Ovary (tissue), 9 donors: ENCODE data around the gene DMAC2L. TPM values are rescaled to one million over a fixed set of nuclear protein-coding genes. Genes with fewer than 3 reads are reported as not detected.

Source experiments
- DNase-seq, 5 donors: peaks; one replicate each; pipeline ENCODE4 v3.0.0-alpha.2; 2019 to 2020
- H3K27ac ChIP-seq, 2 donors: fragments of 200-600 bp; one replicate each; pipeline versions ENCODE4 v1.5.1 to v1.8.0; 2019 to 2022
- H3K27me3 ChIP-seq: fragments of 200-600 bp; one replicate; pipeline ENCODE4 v1.8.0; 2022
- H3K36me3 ChIP-seq: fragments of 200-600 bp; sonication (generic); one replicate; pipeline ENCODE4 v1.5.1; 2019
- H3K4me1 ChIP-seq: one replicate; pipeline ENCODE4 v1.8.1; 2013; ENCODE audit warnings: mild to moderate bottlenecking, moderate library complexity; ENCODE audit not compliant: insufficient read depth
- H3K4me3 ChIP-seq: fragments of 200-600 bp; sonication (generic); one replicate; pipeline ENCODE4 v1.5.1; 2017
- H3K9me3 ChIP-seq, 2 donors: fragments of 200-600 bp in 1 of 2; sonication (generic) in 1 of 2; one replicate each; pipeline versions ENCODE4 v1.5.1 to v1.8.1; 2013 to 2019; ENCODE audit warnings: mild to moderate bottlenecking in 1 of 2, moderate library complexity in 1 of 2
- CTCF ChIP-seq, 3 donors: fragments of 450-650 bp in 2 of 3; fragments of 200-600 bp in 1 of 3; IDR thresholded peaks; one replicate each; pipeline versions ENCODE4 v1.5.1 to v1.8.0; 2016 to 2022; ENCODE audit warnings: antibody characterized with exemption in 3 of 3, mild to moderate bottlenecking in 1 of 3
- EP300 ChIP-seq: sonication (generic); formaldehyde crosslinking; IDR thresholded peaks from one replicate; pipeline ENCODE4 v1.6.1; 2017; ENCODE audit warnings: antibody characterized with exemption
- POLR2A ChIP-seq: fragments of 450-650 bp; IDR thresholded peaks from one replicate; pipeline ENCODE4 v1.6.1; 2017; ENCODE audit warnings: antibody characterized with exemption, mild to moderate bottlenecking, moderate library complexity
- WGBS, 3 donors: extraction: QIAGEN DNeasy Blood & Tissue Kit in 1 of 3; methylation state at CpG; one replicate each; pipeline versions ENCODE4 v1.1.5 to v1.1.7; 2013 to 2017; 5-methylcytosine and 5-hydroxymethylcytosine counted together
- intact Hi-C, 4 donors: fragments of 100-400 bp; cut with DNase I; formaldehyde crosslinking; loops; one replicate each; pipeline versions ENCODE4 v1.11.0 to v1.15.1; 2022 to 2023
- polyA plus RNA-seq, 2 donors: library from polyadenylated mRNA; stranded (reverse); fragments of 200-250 nt in 1 of 2; fragments of 350-450 nt in 1 of 2; fragmentation: Illumina TruSeq in 1 of 2; extraction: RNeasy Lipid Tissue Mini Kit (QIAGEN cat#74804) in 1 of 2; gene quantifications; one replicate each; pipeline ENCODE4 v1.2.3, GENCODE V29; 2013 to 2014
- total RNA-seq, 7 donors: library from RNA; depleted of rRNA in 2 of 7; stranded (reverse); fragments of >200 nt in 2 of 7; fragmentation: NEBNext Ultra II Directional in 3 of 7; extraction: Animal tissue kit (Norgen Biotek cat#: 25700) in 3 of 7; gene quantifications; one replicate each; pipeline versions ENCODE4 v1.1.0 to v1.2.4, GENCODE V29; 2016 to 2023
- donor health status: DM: no; HTN: no; CAD: no; lungs with moderate emphysema.
- donor health status: DM: no; HTN: no; CAD: no.
- donor health status: Bipolar disorder and iron deficiency.
- donor health status: DM: yes; HTN: yes; CAD: no.
- donor health status: DM: no; HTN: no; CAD: no.
- donor health status: DM: yes; HTN: yes; CAD: no.

DMAC2L gene
- total and polyA plus RNA-seq, 9 donors: 5.1 to 19.8 (median 12.9) TPM

GRCh38 chr14:50344876-50345563 lies 32.9 kb downstream of the DMAC2L start:
- intact Hi-C loops: loop anchor here in 2 of 4 donors (5.0 to 10.0 kb wide), 3 partner anchors 50 to 322 kb away; partner anchors contain the start of genes CDKL1 (in 1 of the 2), MAP4K5 (in 1 of the 2) and SAV1 (in 1 of the 2)
- WGBS, 3 donors: 8 to 23% (median 10%) methylated on average over 4 of the region's 4 CpGs
- peaks cover 27% of the 10 kb centered on the region for H3K4me1 ChIP-seq
- H3K9me3 ChIP-seq: no peaks in the 10 kb centered on the region
- H3K27ac ChIP-seq: peak overlapping the region in 1 of 2 donors; percentile 20
- no peaks in the 10 kb centered on the region for H3K27me3 ChIP-seq
- no peaks in the 10 kb centered on the region for H3K36me3 ChIP-seq
- no peak for TF ChIP-seq EP300
- TF ChIP-seq CTCF (IDR thresholded peaks at IDR 0.05): no peak
- no peak for TF ChIP-seq POLR2A
- H3K4me3 ChIP-seq: no peak overlapping the region
- DNase-seq: no peak

GRCh38 chr14:50345846-50346422 lies 33.8 kb downstream of the DMAC2L start:
- Histone ChIP-seq H3K4me1 (peaks cover 26% of the 10 kb centered on the region), H3K9me3 (no peaks in the 10 kb centered on the region), H3K4me3 (no peak overlapping the region), H3K27ac (no peak overlapping the region), H3K36me3 (no peaks in the 10 kb centered on the region), H3K27me3 (no peaks in the 10 kb centered on the region)
- DNase-seq: no peak
- TF ChIP-seq CTCF (IDR thresholded peaks at IDR 0.05) (no peak), POLR2A (no peak), EP300 (no peak)
- intact Hi-C loops: loop anchor here in 1 of 4 donors (10.0 kb wide), 1 partner anchor 49 kb away; the partner anchor contains the start of gene CDKL1
- 36 to 41% (median 40%) methylated on average over 6 of the region's 6 CpGs for WGBS, 3 donors

- intact Hi-C loops: loop anchor here in 1 of 4 donors (10.0 kb wide), 1 partner anchor 47 kb away; the partner anchor contains the start of gene CDKL1
- 0 to 40% (median 0%) methylated on average over 1 of the region's 1 CpG for WGBS, 3 donors
- no peak overlapping the region for H3K4me3 ChIP-seq
- no peaks in the 10 kb centered on the region for H3K9me3 ChIP-seq
- TF ChIP-seq EP300: no peak
- TF ChIP-seq CTCF (IDR thresholded peaks at IDR 0.05): no peak
- DNase-seq: no peak
- H3K4me1 ChIP-seq: peaks cover 22% of the 10 kb centered on the region
- H3K36me3 ChIP-seq: no peaks in the 10 kb centered on the region
- H3K27ac ChIP-seq: peak overlapping the region in 1 of 2 donors; percentile 12
- H3K27me3 ChIP-seq: no peaks in the 10 kb centered on the region
Observed at GRCh38 chr14:50347521-50347920, 35.4 kb downstream of the DMAC2L start.

- H3K27me3 ChIP-seq: no peaks in the 10 kb centered on the region
- H3K27ac ChIP-seq: no peak overlapping the region
- H3K4me1 ChIP-seq: peaks cover 15% of the 10 kb centered on the region
- intact Hi-C loops: loop anchor here in 1 of 4 donors (10.0 kb wide), 1 partner anchor 46 kb away; the partner anchor contains the start of gene CDKL1
- H3K4me3 ChIP-seq: no peak overlapping the region
- TF ChIP-seq EP300 (no peak), CTCF (IDR thresholded peaks at IDR 0.05) (no peak)
- H3K9me3 ChIP-seq: no peaks in the 10 kb centered on the region
- DNase-seq: no peak
- no peaks in the 10 kb centered on the region for H3K36me3 ChIP-seq
Observed at GRCh38 chr14:50348933-50349332, 36.8 kb downstream of the DMAC2L start.
